Activated CD4-positive, alpha-beta T cell treated with anti-CD3 and anti-CD28 coated beads, Interleukin-2, amount 50 U/mL, for 4 hours (primary cell): ENCODE measurements around the gene FAM200C.

Experiments used
- DNase-seq, 2 experiments: peaks; one replicate each; pipeline ENCODE4 v3.0.0-alpha.2; 2020

The FAM200C gene

DNA sequence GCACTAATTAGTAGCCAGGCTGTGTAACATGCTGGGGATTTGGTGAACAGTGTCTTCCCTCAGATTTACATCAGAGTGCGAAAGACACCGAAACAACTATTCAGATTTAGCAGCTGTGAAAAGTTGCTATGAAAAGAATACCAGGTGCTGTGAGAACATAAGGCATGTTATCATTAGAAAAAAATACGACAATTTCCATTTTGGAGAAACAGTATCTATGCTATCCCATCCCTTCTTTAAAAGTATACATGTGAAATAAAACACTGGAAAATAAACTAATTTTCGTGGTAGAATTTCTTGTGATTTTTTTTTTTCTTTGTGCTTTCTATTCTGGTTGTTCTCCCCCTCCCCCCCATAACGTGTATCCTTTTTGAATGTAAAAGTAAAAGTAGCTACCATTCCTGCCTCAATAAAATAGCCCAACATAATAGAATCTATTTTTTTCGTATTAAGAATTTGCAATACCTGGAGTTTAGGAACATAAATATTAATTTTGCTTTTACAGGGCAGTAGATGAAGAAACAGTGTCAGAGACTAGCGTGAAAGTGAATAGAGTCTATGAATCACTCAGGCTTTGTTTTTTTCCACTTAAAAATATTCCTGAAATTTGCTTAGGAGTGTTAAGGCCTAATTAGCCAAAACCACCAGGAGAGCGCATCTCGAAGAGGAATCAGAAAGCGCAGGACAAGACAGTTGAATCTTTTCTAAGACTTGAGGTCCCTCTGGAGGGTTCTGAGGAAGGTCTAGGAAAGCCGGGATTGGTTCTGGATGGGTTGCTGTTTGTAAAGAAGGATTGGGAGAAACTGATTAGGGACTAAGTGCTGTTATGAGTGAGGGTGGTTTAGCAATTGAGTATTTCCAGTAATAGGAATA, 19.8 kb upstream of the FAM200C start:
- DNase-seq: no peak

DNA sequence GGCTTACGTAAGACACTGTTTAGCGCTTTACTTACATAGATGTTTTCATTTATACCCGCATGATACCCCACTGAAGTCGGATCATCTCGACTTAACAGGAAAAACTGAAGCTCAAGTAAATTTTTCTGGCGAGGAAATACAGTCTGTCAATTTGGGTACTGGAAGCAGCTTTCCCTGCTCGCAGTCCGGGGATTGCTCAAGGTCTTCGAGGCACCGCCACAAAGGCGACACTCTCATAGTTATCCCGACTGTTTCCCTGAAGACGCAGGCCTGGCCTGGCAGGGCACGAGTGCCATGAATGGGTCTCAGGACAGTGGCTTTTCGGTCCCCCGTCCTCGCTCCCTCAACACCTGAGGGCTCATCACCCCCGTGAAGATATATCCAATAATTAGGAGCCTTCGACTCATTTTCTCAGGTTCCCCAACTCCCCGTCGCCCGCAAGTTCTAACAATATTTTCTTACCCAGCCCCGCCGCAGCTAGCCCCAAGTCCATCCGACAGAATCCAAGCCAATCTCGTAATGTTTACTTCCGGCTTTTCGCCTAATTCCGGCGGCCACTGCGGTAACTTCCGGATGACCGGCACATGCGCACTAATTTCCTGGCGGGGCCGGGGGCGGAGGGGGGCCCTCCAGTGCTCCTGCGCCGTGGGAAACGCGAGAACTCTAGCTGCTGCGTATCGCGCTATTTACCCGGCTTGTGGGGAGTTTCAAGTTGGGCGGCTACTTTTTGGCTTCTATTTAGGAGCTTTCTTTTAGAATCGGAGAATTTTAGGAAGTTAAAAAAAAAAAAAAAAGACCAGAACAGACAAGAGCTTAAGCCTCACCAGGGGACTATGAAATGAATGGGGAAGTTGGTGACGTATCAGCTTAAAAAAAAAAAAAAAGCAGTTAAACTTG, 19.0 kb upstream of the FAM200C start, which contains the start of gene SLU7:
Gene SLU7 (minus strand): TSS at position 521 of the 897 bp plus-strand sequence. CDS start 3,787 bp downstream, outside the sequence.
- DNase-seq: peak; percentile 91

DNA sequence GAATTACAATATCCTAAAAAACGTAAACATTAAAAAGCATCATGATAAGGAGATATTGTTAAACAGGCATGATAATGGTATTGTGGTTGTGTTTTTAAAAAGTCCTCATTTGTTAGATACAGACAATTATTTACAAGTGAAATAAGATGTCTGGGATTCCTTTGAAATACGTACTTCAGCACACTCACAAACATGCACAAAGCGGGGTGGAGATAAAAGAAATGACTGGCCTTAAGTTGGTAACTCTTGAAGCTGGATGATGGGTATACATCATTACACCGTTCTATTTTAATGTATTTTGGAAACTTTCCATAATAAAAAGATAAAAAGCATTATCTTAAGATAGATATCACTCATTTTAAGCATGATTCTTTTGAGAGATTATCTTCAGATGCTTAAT, 1.0 kb downstream of the FAM200C start:
- no peak for DNase-seq

DNA sequence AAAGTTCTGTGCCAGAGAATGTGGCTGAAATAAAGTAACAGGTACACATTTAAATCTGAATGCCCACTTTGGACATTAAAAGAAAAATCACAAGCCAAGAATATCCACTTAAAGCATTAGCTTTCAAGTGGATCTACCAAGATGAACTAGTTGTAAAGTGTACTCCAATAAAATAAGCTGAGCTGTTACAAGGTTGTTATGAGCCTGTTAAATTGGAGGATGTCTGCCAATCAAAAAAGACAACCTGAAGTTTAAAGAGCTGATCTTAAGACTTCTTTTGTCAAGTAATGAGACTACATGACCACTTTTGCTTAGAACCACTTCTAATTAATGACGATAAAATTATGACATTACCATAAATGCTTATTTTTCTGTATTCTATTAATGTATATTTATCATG, 2.4 kb downstream of the FAM200C start:
- DNase-seq: no peak

DNA sequence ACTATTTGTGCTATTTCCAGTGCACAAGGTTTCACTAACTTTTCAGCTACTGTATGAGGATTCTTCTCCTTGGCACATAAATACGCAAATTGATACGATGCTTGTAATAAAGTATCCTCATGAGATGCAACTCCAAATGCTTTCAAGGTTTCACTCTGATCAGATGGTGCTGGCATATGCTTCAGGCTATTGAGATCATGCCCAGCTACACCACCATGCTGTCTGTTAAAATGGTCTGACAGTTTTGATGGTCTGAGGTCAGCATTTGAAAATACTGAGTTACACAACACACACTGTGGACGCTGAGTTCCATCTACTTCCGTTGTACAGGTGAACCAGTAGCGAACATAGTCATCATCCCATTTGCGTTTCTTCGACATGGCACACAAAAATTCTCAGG, 4.7 kb downstream of the FAM200C start:
- no peak for DNase-seq

DNA sequence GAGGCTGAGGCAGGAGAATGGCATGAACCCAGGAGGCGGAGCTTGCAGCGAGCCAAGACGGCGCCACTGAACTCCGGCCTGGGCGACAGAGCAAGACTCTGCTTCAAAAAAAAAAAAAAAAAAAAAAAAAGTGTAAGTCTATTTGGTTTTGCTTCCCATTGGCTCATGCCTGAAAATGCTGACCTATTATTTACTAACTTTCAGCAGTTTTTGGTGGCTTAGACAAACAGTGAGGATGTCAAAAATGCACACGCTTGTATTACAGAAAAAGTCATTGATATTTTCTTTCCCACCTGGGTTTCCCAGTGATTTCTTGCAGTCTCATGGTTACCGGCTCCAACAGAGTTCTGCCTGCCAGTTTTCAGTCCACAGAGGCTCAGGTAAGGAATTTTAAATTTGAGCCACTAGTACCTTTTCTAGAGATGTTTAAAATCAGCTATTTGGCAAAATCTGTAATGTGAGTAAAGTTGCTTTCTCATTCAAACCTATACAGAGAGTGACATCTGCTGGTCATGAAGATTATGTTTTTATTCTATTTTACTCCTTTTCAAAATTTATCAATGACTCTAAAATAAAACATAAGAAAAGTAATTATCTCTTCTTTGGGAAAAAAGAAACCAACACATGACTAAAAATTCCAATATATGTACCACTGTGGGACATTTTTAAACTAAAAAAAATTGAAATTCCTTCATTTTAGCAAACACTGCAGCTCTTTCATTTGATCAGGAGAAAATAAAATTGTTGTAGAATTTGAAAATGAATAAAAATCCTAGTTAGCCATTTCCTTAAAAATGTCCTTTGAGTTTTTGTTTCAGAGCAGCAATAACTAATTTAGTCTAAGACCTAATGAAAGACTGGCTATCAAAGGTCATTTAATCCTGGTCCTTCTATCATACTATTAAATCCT, 8.8 kb downstream of the FAM200C start:
- DNase-seq: no peak

DNA sequence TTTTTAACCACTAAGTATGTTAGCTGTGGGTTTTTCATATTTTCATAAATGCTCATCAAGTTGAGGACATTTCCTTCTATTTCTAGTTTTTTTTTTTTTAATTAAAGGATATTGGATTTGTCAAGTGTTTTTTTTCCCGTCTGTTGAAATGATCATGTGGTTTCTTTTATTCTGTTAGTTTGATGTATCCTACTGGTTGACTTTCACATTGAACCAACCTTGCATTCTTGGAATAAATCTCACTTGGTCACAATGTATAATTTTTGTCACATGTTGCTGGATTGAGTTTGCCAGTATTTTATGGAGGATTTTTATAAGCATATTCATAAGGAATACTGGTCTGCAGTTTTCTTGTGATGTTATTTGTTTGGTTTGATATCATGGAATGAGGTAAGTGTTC, 12.4 kb downstream of the FAM200C start:
- no peak for DNase-seq

DNA sequence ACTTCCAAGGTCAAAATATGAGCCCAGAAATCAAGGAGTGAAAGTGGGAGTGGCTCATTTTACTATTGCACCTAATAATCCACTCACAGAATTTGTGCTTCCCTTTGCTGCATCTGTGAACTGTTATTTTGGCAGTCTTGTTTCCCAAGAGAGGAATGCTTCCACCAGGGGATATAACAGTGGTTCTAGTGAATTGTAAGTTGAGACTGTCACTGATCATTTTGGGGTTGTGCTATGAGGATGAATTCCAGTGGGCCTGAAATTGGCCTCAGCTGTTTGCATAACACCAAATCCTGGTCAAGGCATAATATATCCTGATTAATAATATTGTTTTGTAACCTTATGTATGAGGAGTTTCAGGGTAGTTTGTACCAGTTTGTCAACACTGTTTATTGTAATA, 14.4 kb downstream of the FAM200C start:
- no peak for DNase-seq

DNA sequence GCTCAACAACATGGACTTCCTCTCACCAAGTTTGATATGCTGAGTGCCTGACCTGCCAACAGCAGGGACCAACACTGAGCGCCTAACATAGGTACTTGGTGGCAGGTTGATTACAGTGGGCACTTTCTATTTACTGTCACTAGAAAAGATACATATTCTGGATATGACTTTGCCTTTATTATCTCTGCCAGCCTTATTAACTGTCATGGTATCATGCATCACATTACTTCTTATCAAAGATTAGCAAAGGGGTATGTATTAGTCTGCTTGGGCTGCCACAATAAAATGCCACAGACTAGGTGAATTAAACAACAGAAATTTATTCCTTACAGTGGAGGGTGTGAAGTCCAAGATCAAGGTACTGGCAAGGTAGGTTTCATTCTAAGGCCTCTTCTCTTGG, 15.2 kb downstream of the FAM200C start:
- DNase-seq: no peak

DNA sequence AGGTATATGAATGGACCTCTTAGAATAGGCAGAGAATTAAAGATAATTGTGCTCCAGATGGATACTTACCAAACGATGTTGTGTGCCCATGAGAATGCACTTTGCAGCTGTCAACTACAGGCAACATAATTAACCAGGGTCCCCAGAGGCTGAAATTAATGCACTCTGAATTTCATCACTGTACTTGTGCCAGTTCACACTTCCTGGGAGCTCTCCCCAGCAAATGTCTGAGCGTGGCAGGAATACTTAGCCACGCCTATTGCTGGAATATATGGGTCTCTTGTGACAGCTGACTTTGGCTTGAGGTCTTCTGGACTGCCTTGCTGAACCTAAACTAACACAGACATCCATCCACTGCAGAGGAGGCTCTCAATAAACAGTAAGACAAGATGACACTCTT, 17.5 kb downstream of the FAM200C start:
- no peak for DNase-seq

DNA sequence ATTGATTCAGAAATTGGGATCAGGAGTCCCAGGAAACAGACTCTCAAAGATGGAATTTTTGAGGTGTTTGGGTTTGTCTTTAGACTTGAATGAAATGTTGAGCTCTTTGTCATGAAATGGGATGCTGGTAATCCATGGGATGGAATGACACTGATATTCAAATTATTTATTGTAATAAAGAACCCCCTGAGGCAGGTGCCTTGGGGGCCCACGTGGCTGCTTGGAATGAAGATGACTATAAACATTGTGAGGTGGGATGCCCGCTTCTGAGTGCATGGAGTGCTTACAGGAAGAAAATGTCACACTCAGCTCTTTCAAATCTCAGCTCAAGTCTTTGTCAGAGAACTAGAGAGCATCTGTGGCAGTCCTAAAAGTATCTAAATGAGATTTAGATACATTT, 19.8 kb downstream of the FAM200C start:
- no peak for DNase-seq

DNA sequence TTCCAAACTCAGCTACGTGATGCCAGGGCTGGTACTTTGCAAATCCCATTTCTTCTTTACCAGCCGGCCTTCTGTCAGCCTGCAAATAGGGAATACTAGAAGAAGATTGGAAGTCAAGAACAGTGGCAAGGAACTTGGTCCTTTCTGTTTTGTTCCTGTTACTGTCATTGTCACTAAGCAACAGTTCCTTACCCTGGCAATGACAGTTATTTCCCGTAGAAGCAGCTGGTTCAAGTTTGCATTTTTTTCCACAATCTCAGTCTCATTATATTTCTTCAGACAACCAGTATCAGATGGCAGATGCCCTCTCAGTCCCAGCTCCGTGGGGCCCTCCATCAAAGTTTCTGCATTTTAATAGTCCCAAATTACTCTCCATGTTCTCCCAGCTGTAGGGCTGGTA, 20.3 kb downstream of the FAM200C start:
- no peak for DNase-seq

DNA sequence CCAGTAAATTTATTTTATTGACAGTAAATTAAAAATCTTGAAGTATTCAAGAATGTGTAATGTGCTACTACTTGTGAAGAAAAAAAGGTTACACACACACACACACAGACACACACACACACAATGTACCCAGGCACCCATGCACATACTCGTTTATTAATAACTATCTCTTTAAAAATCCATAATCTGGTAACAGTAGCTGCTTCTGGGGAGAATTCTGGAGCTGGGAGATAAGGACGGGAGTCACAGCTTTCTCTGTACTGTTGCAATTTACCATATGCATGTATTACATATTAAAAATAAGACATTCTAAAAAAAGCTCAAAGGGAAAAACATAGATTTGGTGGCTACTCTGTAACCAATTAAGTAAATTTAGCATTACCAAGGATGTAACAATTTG, 21.5 kb downstream of the FAM200C start:
- DNase-seq: no peak

DNA sequence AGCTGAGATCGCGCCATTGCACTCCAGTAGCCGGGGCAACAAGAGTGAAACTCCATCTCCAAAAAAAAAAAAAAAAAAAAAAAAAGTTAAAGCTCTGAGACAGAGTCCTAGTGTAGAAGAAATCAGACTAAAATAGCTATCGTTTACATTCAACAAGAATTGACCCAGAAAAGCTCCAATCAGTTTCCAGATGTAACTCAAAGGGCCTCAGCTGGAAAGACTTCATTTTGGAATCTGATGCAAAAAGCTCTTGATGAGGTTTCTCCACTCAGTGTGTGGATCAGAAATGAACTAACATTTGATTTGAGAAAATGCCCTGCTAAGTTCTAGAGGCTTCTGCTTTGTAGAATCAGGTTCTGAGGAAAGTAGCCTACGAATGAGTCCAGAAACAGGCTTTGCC, 22.2 kb downstream of the FAM200C start:
- no peak for DNase-seq

DNA sequence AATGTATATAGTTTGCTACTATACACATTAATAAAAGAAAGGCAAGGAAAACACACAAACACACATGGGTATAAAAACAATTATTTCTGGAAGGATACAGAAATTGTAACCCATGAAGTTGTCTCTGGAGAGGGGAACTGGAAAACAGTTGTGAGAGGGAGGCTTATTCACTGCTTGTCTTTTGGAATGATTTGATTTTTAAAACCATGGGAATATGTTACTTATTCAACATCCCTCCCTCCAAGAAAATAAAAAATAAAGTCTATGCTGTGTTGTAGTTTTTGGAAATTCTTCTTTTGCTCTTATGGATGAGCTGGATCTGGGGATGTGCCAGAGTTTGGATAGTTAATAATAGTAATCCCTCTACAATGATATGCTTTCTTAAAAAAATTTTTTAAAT, 23.4 kb downstream of the FAM200C start:
- no peak for DNase-seq

DNA sequence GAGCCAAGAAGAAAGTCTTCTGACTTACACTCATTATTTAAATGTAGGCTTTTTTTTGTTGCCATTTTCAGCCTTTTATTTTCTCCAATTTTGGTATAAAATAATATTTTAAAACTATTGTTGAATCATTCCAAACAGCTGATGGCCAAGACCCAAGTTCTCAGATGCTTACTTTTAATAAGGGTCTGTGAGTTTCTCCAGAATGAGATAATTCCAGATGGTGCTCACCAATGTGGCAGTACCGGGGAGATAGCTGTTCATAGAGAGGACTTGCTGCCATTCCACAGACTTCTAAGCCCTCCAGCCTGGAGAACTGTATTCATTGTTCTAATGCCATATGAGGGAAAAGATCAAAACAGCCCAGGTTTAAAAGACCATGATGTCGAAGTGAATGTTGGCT, 24.2 kb downstream of the FAM200C start:
- no peak for DNase-seq

DNA sequence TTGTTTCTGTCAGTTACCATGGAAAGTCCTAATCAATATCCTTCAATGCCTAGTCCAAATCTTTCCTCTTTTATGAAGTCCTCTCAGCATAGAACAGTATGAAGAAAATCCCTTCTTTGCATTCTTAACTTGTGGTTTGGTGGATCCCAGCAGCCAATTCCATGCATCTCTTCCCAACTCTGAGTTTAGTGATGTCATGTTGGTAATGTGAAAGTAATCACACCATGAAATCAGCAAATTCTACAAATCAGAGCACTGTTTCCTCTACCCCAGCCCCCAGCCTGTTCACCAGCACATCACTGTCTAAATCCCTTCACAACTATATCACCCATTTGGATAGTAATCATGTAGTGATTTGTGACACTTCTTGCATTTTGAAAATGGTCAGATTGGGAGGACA, 24.7 kb downstream of the FAM200C start:
- DNase-seq: no peak

DNA sequence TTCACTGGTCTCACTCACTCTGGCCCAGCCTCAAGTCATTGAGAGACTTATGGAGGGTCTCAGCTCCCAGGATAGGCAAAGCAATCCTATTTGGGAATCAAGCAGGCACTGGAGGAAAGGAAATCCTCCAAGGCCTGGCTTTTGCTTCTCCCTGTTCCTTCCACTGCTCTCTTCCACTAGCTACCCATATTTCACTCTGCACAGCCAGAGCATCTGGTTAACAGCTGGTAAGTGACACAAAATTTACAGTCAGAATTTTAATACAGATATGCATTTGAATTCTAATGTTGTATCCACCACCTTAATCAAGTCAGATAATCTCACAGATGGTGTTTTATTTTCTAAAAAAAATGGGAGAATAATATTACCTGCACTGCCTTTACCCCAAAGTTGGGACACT, 28.6 kb downstream of the FAM200C start:
- no peak for DNase-seq

DNA sequence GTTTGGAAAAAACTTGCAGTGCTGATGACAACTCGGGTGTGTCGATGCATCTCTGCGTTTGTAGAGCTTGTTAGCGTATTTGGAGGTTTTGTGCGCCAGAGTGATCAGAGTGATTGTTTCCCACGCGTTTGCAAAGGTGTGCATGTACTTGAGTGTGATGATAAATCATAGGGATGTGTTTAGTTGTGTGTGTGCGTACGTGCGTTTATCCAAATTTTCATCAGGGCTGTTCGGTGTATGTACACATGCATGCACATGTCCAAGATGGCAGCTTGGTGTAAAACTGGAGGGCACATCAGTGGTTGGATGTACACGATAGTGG, 29.2 kb downstream of the FAM200C start:
- no peak for DNase-seq

DNA sequence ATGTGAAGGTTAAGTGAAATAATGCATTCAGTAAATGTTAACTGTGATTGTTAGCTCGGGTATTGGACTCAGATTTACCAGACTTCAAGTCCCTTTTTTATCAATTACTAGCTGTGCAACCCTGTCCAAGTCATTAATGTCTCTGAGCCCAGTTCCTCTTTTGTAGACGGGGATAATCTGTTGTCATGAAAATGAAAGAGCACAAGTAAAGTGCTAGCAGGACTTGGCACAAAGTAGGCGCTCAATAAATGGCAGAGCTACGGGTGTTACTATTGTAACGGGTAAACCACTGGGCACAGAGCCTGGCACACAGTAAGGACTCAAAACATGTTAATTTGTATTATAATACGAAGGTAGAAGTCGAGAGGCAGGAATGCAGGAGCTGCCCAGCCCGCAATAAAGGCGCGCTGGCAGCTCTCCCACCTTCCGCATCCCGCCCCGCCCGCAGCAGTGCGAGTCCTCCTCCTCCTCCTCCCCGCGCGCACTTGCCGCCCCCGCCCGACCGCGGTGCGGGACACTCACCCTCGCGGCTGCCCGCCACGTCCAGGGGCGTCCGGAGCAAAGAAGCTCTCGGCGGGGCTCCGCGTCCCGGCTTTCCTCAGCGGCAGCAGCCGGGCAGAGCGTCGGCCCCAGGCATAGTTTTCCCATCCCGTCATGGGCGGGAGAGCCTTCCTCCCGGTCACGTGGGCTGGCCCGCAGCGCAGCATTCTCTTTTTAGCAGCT, 29.7 kb downstream of the FAM200C start, which contains the start of gene C1QTNF2:
Gene C1QTNF2 (minus strand): TSS at position 637 of the 723 bp plus-strand sequence. CDS start 15,615 bp downstream, outside the sequence.
- DNase-seq: no peak

DNA sequence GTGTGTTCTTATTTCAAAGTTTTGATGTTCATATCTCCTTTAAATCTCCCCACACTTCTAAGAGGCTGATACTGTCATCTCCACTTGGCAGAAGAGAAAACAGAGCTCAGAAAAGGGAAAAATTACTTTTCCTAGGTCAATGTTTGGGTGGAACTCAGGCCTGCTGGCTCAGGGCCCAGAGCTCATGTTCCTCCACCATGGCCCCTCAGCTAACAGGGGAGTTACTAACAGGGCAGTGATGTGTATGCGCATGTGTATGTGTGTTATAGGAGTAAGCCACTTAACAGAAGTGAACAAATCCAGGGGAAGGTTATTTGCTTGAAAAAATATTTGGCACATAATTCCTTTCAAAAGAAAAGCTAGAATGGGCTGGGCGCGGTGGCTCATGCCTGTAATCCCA, 32.0 kb downstream of the FAM200C start:
- DNase-seq: no peak

DNA sequence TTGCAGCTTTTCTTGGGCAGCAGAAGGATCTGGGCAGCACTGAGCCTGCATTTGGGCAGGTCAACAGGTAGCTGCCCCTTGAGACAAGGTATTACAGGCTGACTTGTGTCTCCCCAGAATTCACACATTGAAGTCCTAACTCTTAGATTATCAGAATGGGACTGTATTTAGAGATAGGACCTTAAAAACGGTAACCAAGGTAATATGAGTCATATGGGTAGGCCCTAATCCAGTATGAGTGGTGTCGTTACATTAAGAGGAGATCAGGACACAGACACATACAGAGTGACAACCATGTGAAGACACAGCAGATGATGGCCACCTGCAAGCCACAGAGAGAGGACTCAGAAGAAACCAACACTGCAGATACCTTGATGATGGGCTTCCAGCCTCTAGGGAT, 32.6 kb downstream of the FAM200C start:
- DNase-seq: no peak
